SK-N-SH (cell line): ENCODE measurements around the gene IFT52. TPM values are rescaled to one million over a fixed set of nuclear protein-coding genes. Genes with fewer than 3 reads are reported as not detected.
A peak's percentile ranks its signal among the peaks of the same experiment; 100 is the strongest.

ENCODE experiments used
- CTCF ChIA-PET: fragments of 300-600, 350-600 bp; formaldehyde crosslinking; extraction: SDS; loops from one replicate; lab custom pipeline; 2021; lab: Yijun Ruan, JAX
- POLR2A ChIA-PET: fragments of 350-600 bp; sonication (Branson Sonifier 250); formaldehyde crosslinking; extraction: SDS; loops from one replicate; lab custom pipeline; 2020; ENCODE audit warnings: antibody characterized with exemption, inconsistent platforms; lab: Yijun Ruan, JAX
- DNase-seq: peaks from one replicate; pipeline ENCODE4 v3.0.0; 2012
- H2AFZ ChIP-seq: fragments of 200-600 bp; sonication (generic); 2 replicates; pipeline ENCODE4 v1.8.1; 2016; ENCODE audit warnings: antibody characterized with exemption, mild to moderate bottlenecking, low read depth
- H3F3A ChIP-seq: fragments of 200-600 bp; sonication (generic); replicated peaks from 2 replicates; pipeline ENCODE3; 2016; ENCODE audit warnings: antibody characterized with exemption, mild to moderate bottlenecking; ENCODE audit not compliant: insufficient read depth
- H3K27ac ChIP-seq, 2 experiments: fragments of 200-500 bp in 1 of 2; fragments of 200-600 bp in 1 of 2; sonication (Bioruptor generic) in 1 of 2; sonication (generic), shearing (Covaris generic) in 1 of 2; 2 replicates each; pipeline versions ENCODE4 v1.5.1 to v1.6.1; 2014 to 2016; ENCODE audit warnings: low read depth in 2 of 2, inconsistent platforms in 1 of 2, low read length in 1 of 2, mild to moderate bottlenecking in 1 of 2, mixed read lengths in 1 of 2
- H3K27me3 ChIP-seq: fragments of 200-600 bp; sonication (generic), shearing (Covaris generic); 2 replicates; pipeline ENCODE4 v1.6.1; 2016; ENCODE audit warnings: mixed run types; ENCODE audit not compliant: insufficient read depth
- H3K36me3 ChIP-seq, 2 experiments: fragments of 200-500 bp in 1 of 2; fragments of 200-600 bp in 1 of 2; sonication (Bioruptor generic) in 1 of 2; sonication (generic) in 1 of 2; replicated peaks in 1 of 2; 2 replicates each; pipeline versions ENCODE3 to v1.5.1; 2014 to 2016; ENCODE audit warnings: low read length in 1 of 2, mild to moderate bottlenecking in 1 of 2; ENCODE audit not compliant: insufficient read depth in 2 of 2, control insufficient read depth in 1 of 2
- H3K4me1 ChIP-seq, 2 experiments: fragments of 200-500 bp in 1 of 2; fragments of 200-600 bp in 1 of 2; sonication (Bioruptor generic) in 1 of 2; sonication (generic), shearing (Covaris generic) in 1 of 2; 2 replicates each; pipeline versions ENCODE4 v1.5.1 to v1.6.1; 2014 to 2016; ENCODE audit warnings: low read depth in 1 of 2, low read length in 1 of 2, mixed run types in 1 of 2; ENCODE audit not compliant: insufficient read depth in 2 of 2, control insufficient read depth in 1 of 2
- H3K4me2 ChIP-seq: fragments of 200-600 bp; sonication (generic), shearing (Covaris generic); 2 replicates; pipeline ENCODE4 v1.6.1; 2017; ENCODE audit warnings: mixed run types
- H3K4me3 ChIP-seq, 2 experiments: fragments of 200-500 bp in 1 of 2; fragments of 200-600 bp in 1 of 2; sonication (Bioruptor generic) in 1 of 2; sonication (generic), shearing (Covaris generic) in 1 of 2; 2 replicates each; pipeline versions ENCODE4 v1.5.1 to v1.8.1; 2014 to 2016; ENCODE audit warnings: low read depth in 2 of 2, inconsistent platforms in 1 of 2, low read length in 1 of 2, mild to moderate bottlenecking in 1 of 2, mixed read lengths in 1 of 2, moderate library complexity in 1 of 2
- H3K79me2 ChIP-seq: fragments of 200-600 bp; sonication (generic); 2 replicates; pipeline ENCODE4 v1.8.1; 2017; ENCODE audit warnings: mild to moderate bottlenecking; ENCODE audit not compliant: insufficient read depth
- H3K9ac ChIP-seq: fragments of 200-600 bp; sonication (generic); 2 replicates; pipeline ENCODE4 v1.6.1; 2017; ENCODE audit warnings: mixed run types
- H3K9me2 ChIP-seq: fragments of 200-600 bp; sonication (generic); 2 replicates; pipeline ENCODE4 v1.6.1; 2017; ENCODE audit warnings: mixed run types
- H3K9me3 ChIP-seq: fragments of 200-600 bp; sonication (generic); 2 replicates; pipeline ENCODE4 v1.6.1; 2017; ENCODE audit warnings: mixed run types, mild to moderate bottlenecking, moderate library complexity
- H4K20me1 ChIP-seq: fragments of 200-600 bp; sonication (generic); 2 replicates; pipeline ENCODE4 v1.6.1; 2017; ENCODE audit warnings: mild to moderate bottlenecking, mixed run types; ENCODE audit not compliant: insufficient read depth
- EP300 ChIP-seq, 2 experiments: IDR thresholded peaks; 2 replicates each; pipeline versions ENCODE4 v1.4.0 to v1.6.1; 2012; ENCODE audit warnings: borderline replicate concordance in 1 of 2, low read depth in 1 of 2, low read length in 1 of 2
- FOSL2 ChIP-seq: IDR thresholded peaks from 2 replicates; pipeline ENCODE4 v1.4.0; 2012; ENCODE audit warnings: low read depth, mild to moderate bottlenecking, moderate library complexity, borderline replicate concordance
- JUND ChIP-seq: IDR thresholded peaks from 2 replicates; pipeline ENCODE4 v1.4.0; 2012
- MAX ChIP-seq: IDR thresholded peaks from 2 replicates; pipeline ENCODE4 v1.4.0; 2012; ENCODE audit warnings: low read depth
- MEF2A ChIP-seq: IDR thresholded peaks from 2 replicates; pipeline ENCODE4 v1.4.0; 2012; ENCODE audit warnings: low read depth, borderline replicate concordance
- NFIC ChIP-seq: IDR thresholded peaks from 2 replicates; pipeline ENCODE4 v1.4.0; 2012; ENCODE audit warnings: borderline replicate concordance
- PBX3 ChIP-seq: IDR thresholded peaks from 2 replicates; pipeline ENCODE4; 2012
- RFX5 ChIP-seq: IDR thresholded peaks from 2 replicates; pipeline ENCODE4 v1.6.1; 2012; ENCODE audit warnings: mild to moderate bottlenecking, improper control_type of control experiment, low read length
- SMC3 ChIP-seq: IDR thresholded peaks from 2 replicates; pipeline ENCODE4 v1.6.1; 2012; ENCODE audit warnings: low read depth, low read length, improper control_type of control experiment
- TCF12 ChIP-seq: IDR thresholded peaks from 2 replicates; pipeline ENCODE4 v1.4.0; 2012
- WGBS: methylation state at CpG from one replicate; pipeline ENCODE4 v1.1.6; 2017; ENCODE audit warnings: low lambda C conversion rate; 5-methylcytosine and 5-hydroxymethylcytosine counted together
- polyA plus RNA-seq, 3 experiments: library from polyadenylated mRNA; depleted of rRNA; stranded (reverse); fragments of >200 nt; gene quantifications; 2 replicates each; pipeline ENCODE4 v1.2.3, GENCODE V29; 2012

IFT52 gene
- polyA plus RNA-seq, 1 of the 3 experiments (the other 2 are of a cell fraction), result 34.0 TPM

- no peaks in the 10 kb centered on the region for H4K20me1 ChIP-seq
- no peak overlapping the region for H2AFZ ChIP-seq
- H3K27me3 ChIP-seq, result no peaks in the 10 kb centered on the region
- WGBS, result 52% methylated on average over 2 of the region's 2 CpGs
- POLR2A ChIA-PET, result no interaction called here
- H3K27ac ChIP-seq, result peak overlapping the region in 1 of 2 experiments; percentile 50; a peak in 2 of 4 replicates
- TF ChIP-seq EP300 (IDR thresholded peaks at IDR 0.05; ENCODE audit: borderline replicate concordance in 1 of 2, low read depth in 1 of 2, low read length in 1 of 2), result no peak
- peak; percentile 41 for TF ChIP-seq PBX3
- no peak for TF ChIP-seq MEF2A
- TF ChIP-seq MAX, result 0 out of 2 replicates have a peak, but pooled peaks have one; percentile 51
- no peak for TF ChIP-seq SMC3
- TF ChIP-seq FOSL2, result peak; percentile 51; the same call in 1 of the 2 replicates
- TF ChIP-seq TCF12, result peak; percentile 70
- 0 out of 2 replicates have a peak, but pooled peaks have one; percentile 20 for TF ChIP-seq JUND
- TF ChIP-seq NFIC, result peak; percentile 91
- CTCF ChIA-PET, result interaction anchor here (1.1 to 1.4 kb wide), 3 partner anchors 8 to 108 kb away, joined by 4 to 6 read pairs (median 5); no protein-coding TSS in a partner anchor
- no peak for DNase-seq
- H3K4me2 ChIP-seq, result no peak overlapping the region
- no peaks in the 10 kb centered on the region for H3K9me2 ChIP-seq
- H3K9ac ChIP-seq, result no peak overlapping the region
- H3K79me2 ChIP-seq, result no peaks in the 10 kb centered on the region
- no peak overlapping the region for H3K4me3 ChIP-seq
- H3F3A ChIP-seq, result peaks cover 3% of the 10 kb centered on the region
- H3K4me1 ChIP-seq, result no peaks in the 10 kb centered on the region; a peak in 1 of 4 replicates
- no peaks in the 10 kb centered on the region for H3K36me3 ChIP-seq
- no peaks in the 10 kb centered on the region for H3K9me3 ChIP-seq
Measured at GRCh38 chr20:43583982-43584432, 6.7 kb upstream of the IFT52 start.

- no peaks in the 10 kb centered on the region for H4K20me1 ChIP-seq
- no peak overlapping the region for H2AFZ ChIP-seq
- no peaks in the 10 kb centered on the region for H3K9me3 ChIP-seq
- peaks cover 3% of the 10 kb centered on the region for H3F3A ChIP-seq
- H3K4me2 ChIP-seq, result no peak overlapping the region
- POLR2A ChIA-PET, result no interaction called here
- no peak for TF ChIP-seq RFX5
- 0 out of 2 replicates have a peak, but pooled peaks have one; percentile 4 for TF ChIP-seq TCF12
- CTCF ChIA-PET, result interaction anchor here (1.1 to 1.2 kb wide), 2 partner anchors 15 to 46 kb away, joined by 3 to 6 read pairs; no protein-coding TSS in a partner anchor
- no peak overlapping the region for H3K9ac ChIP-seq
- H3K27ac ChIP-seq, result peak overlapping the region in 1 of 2 experiments; percentile 50; a peak in 2 of 4 replicates
- H3K36me3 ChIP-seq, result no peaks in the 10 kb centered on the region
- DNase-seq, result no peak
- H3K9me2 ChIP-seq, result no peaks in the 10 kb centered on the region
- H3K27me3 ChIP-seq, result no peaks in the 10 kb centered on the region
- H3K4me3 ChIP-seq, result no peak overlapping the region
- H3K4me1 ChIP-seq, result no peaks in the 10 kb centered on the region; a peak in 2 of 4 replicates
- WGBS, result 80% methylated on average over 7 of the region's 7 CpGs
- H3K79me2 ChIP-seq, result no peaks in the 10 kb centered on the region
Measured at GRCh38 chr20:43584448-43585136, 6.1 kb upstream of the IFT52 start.
